ENCODE results near the gene NRN1. TPM values are rescaled to one million over a fixed set of nuclear protein-coding genes. Genes with fewer than 3 reads are reported as not detected.

Gene NRN1
- total RNA-seq, 4 donors from 2014 or later, result 1.4 to 2.8 TPM; not detected in 2

GRCh38 chr6:5990786-5991185 is 15.9 kb downstream of the NRN1 start:
- Histone ChIP-seq H3K4me3 (no peak overlapping the region), H3K4me1 (peaks cover 0 to 7% (median 0%) of the 10 kb centered on the region in 4 donors), H3K9me3 (no peaks in the 10 kb centered on the region), H3K27me3 (peaks cover 0 to 29% of the 10 kb centered on the region in 2 donors), H3K36me3 (no peaks in the 10 kb centered on the region), H3K27ac (no peak overlapping the region)
- DNase-seq, result no peak
- no peak for TF ChIP-seq POLR2A (IDR thresholded peaks at IDR 0.05)
- TF ChIP-seq CTCF (IDR thresholded peaks at IDR 0.05), result no peak

DNA sequence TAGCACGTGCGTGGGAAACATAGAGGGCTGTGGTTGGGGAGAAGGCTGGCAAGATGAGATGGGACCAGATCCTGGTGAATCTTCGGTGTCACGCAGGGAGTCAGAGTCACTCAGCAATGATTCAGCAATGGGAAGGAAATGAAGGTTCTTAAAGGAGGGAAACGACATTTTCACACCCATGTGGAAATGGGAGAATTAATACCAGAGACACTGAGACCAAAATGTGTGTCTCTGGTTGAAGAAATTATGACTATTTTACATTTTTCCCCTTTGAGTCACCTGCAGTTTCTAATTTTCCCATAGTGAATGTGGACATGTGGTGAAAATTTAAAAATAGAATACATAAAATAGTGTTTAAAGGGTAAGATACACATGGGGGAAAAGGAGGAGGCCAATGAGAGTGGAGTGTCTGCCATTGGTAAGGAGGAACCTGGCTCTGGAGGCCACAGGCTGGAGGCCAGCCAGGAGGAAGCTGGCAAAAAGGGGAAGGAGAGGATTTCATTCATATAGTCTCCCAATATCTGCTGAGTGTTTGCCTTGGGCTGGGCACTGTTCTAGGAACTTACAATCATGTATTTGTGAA is 17.5 kb downstream of the NRN1 start:
- no peaks in the 10 kb centered on the region for H3K36me3 ChIP-seq
- TF ChIP-seq POLR2A (IDR thresholded peaks at IDR 0.05), result no peak
- no peak for TF ChIP-seq CTCF (IDR thresholded peaks at IDR 0.05)
- no peak for DNase-seq
- no peaks in the 10 kb centered on the region for H3K4me1 ChIP-seq
- H3K27me3 ChIP-seq, result peaks cover 0 to 14% of the 10 kb centered on the region in 2 donors
- H3K4me3 ChIP-seq, result no peak overlapping the region
- no peaks in the 10 kb centered on the region for H3K9me3 ChIP-seq
- H3K27ac ChIP-seq, result no peak overlapping the region

- no peak overlapping the region for H3K4me3 ChIP-seq
- no peak for TF ChIP-seq CTCF (IDR thresholded peaks at IDR 0.05)
These were observed 19.9 kb downstream of the NRN1 start for GRCh38 chr6:5986861-5987260.

GRCh38 chr6:5984150-5985089 is 22.3 kb downstream of the NRN1 start:
- Histone ChIP-seq H3K27ac (no peak overlapping the region), H3K9me3 (no peaks in the 10 kb centered on the region), H3K4me3 (no peak overlapping the region), H3K27me3 (no peaks in the 10 kb centered on the region), H3K36me3 (no peaks in the 10 kb centered on the region), H3K4me1 (no peaks in the 10 kb centered on the region)
- TF ChIP-seq CTCF (IDR thresholded peaks at IDR 0.05) (no peak), POLR2A (IDR thresholded peaks at IDR 0.05) (no peak)
- DNase-seq, result no peak

More at GRCh38 chr6:5986861-5987260, 19.9 kb downstream of the NRN1 start:
- DNase-seq, result no peak
- no peaks in the 10 kb centered on the region for H3K36me3 ChIP-seq
- H3K9me3 ChIP-seq, result no peaks in the 10 kb centered on the region
- H3K27ac ChIP-seq, result no peak overlapping the region
- no peaks in the 10 kb centered on the region for H3K4me1 ChIP-seq
- no peaks in the 10 kb centered on the region for H3K27me3 ChIP-seq

DNA sequence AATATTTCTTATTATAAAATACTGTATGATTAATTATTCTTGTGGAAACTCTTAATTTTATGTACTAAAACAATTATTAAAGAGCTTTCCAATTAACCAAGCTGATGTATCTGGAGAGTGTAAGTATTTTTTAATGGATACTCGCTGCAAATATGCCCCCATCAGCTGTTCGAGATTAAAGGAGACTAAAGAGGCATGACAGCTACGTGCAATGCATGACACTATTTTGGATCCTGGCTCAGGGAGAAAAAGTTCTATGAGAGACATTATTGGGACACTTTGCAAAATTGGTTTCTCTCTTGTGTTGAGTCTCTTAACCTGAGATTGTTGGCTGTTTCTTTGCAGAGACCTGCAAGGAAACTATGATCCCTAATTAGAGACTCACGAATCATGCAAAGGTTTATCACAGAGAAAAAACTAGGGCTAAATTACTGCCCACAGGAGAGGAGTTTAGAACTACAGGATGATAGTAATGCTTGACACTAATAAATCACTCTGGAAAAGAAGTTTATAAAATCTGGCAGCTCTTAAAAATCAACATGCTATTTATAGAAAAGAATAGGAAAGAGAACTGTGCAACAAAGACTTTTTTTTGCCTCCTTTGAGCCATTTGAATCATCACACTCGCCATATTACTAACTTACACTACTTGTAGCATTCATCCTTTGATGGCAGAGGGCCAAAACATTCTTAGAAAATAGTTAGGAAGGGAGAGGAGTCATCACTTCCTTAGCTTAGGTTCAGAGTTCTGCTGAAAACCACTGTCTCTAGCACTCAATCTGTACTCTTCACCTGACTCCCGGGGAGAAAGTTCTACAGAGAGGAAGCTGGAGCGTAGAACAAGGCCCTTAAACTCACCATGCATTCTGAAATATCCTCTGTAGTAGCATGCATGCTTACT is 25.3 kb downstream of the NRN1 start:
- H3K4me1 ChIP-seq, result no peaks in the 10 kb centered on the region
- no peaks in the 10 kb centered on the region for H3K36me3 ChIP-seq
- no peaks in the 10 kb centered on the region for H3K9me3 ChIP-seq
- no peak overlapping the region for H3K27ac ChIP-seq
- TF ChIP-seq CTCF (IDR thresholded peaks at IDR 0.05), result no peak
- no peak for TF ChIP-seq POLR2A (IDR thresholded peaks at IDR 0.05)
- DNase-seq, result no peak
- H3K27me3 ChIP-seq, result no peaks in the 10 kb centered on the region
- no peak overlapping the region for H3K4me3 ChIP-seq
